GM12801 (cell line): Measurements from ENCODE around the gene ZSCAN31.

Experiments
- CTCF ChIP-seq: IDR thresholded peaks from one replicate; pipeline ENCODE4 v1.5.1; 2011; ENCODE audit warnings: control low read depth; ENCODE audit not compliant: insufficient read length; ENCODE audit errors: extremely low read depth

The ZSCAN31 gene

GRCh38 chr6:28356666-28357020 lies 20.7 kb upstream of the ZSCAN31 start:
- TF ChIP-seq CTCF = no peak

GRCh38 chr6:28355743-28356665 lies 20.1 kb upstream of the ZSCAN31 start:
- no peak for TF ChIP-seq CTCF

GRCh38 chr6:28354688-28355554 lies 19.0 kb upstream of the ZSCAN31 start:
- TF ChIP-seq CTCF = no peak

GRCh38 chr6:28353981-28354676 lies 18.2 kb upstream of the ZSCAN31 start:
- TF ChIP-seq CTCF = no peak

- no peak for TF ChIP-seq CTCF
Observed at GRCh38 chr6:28353356-28353755, 17.4 kb upstream of the ZSCAN31 start.

- no peak for TF ChIP-seq CTCF
Observed at GRCh38 chr6:28351493-28351925, 15.6 kb upstream of the ZSCAN31 start.

- no peak for TF ChIP-seq CTCF
Observed at GRCh38 chr6:28351087-28351486, 15.1 kb upstream of the ZSCAN31 start.
